NT2/D1 (cell line): ENCODE results near the gene QRFP.
A peak's percentile ranks its signal among the peaks of the same experiment; 100 is the strongest.

Experiments
- DNase-seq: peaks from one replicate; pipeline ENCODE4 v3.0.0-alpha.2; 2011; ENCODE audit warnings: low read depth, low spot score
- H3K27me3 ChIP-seq: 2 replicates; pipeline ENCODE4 v1.6.0; 2011; ENCODE audit warnings: mild to moderate bottlenecking; ENCODE audit not compliant: insufficient read length, insufficient read depth
- H3K36me3 ChIP-seq: 2 replicates; pipeline ENCODE4 v1.6.1; 2011; ENCODE audit warnings: mild to moderate bottlenecking, low read length, mixed read lengths; ENCODE audit not compliant: insufficient read depth, insufficient read length
- H3K4me1 ChIP-seq: 2 replicates; pipeline ENCODE4 v1.5.1; 2011; ENCODE audit not compliant: insufficient read depth, insufficient read length
- H3K4me3 ChIP-seq: 2 replicates; pipeline ENCODE4 v1.5.1; 2011; ENCODE audit warnings: low read depth; ENCODE audit not compliant: insufficient read length
- H3K9ac ChIP-seq: 2 replicates; pipeline ENCODE4 v1.6.0; 2011; ENCODE audit warnings: low read depth; ENCODE audit not compliant: insufficient read length
- H3K9me3 ChIP-seq: 2 replicates; pipeline ENCODE4 v1.5.1; 2011; ENCODE audit warnings: mild to moderate bottlenecking, low read length; ENCODE audit not compliant: insufficient read depth
- SUZ12 ChIP-seq: IDR thresholded peaks from 2 replicates; pipeline ENCODE4 v1.6.1; 2011; ENCODE audit not compliant: insufficient read length, insufficient read depth; ENCODE audit errors: extremely low read depth
- YY1 ChIP-seq: IDR thresholded peaks from 2 replicates; pipeline ENCODE4 v1.6.1; 2011; ENCODE audit not compliant: insufficient read length, insufficient read depth
- ZNF274 ChIP-seq: IDR thresholded peaks from 2 replicates; pipeline ENCODE4 v1.6.1; 2011; ENCODE audit warnings: mild to moderate bottlenecking, low read depth, low read length

The QRFP gene

GRCh38 chr9:130936285-130937117 is 39.9 kb upstream of the QRFP start:
- Histone ChIP-seq H3K27me3 (peaks cover 39% of the 10 kb centered on the region), H3K4me1 (peaks cover 33% of the 10 kb centered on the region), H3K9ac (peak overlapping the region; percentile 52), H3K9me3 (no peaks in the 10 kb centered on the region), H3K36me3 (no peaks in the 10 kb centered on the region), H3K4me3 (no peak overlapping the region)
- peak; percentile 76 for DNase-seq
- TF ChIP-seq ZNF274, result no peak
- no peak for TF ChIP-seq YY1
- TF ChIP-seq SUZ12, result no peak

DNA sequence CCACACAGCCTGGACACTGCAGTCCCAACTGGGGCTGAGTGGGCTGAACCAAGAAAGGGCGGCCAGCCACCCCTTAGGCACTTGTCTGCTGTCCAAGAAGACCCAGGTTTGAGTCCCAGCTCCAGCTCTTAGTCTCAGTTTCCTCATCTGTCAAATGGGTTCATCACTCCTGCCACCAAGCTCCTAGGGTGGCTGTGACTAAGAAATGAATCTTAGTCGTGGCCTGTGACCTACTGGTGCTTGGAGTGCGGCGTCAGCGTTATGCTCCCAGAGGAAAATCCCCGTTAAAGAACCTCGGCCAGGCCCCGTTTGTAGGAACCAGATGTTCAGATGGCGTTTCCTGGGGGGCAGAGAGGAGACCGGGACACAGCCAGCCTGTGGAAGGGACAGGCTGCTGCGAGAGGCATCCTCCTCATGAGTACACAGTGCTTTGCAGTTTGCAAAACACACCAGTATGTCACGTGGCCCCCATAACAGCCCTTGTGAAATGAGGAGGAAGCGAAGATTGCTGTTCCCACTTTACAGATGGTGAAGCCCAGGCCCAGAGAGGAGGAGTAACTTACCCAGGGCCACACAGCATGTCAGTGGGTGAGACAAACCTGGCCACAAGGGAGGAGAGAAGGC is 39.1 kb upstream of the QRFP start:
- H3K4me3 ChIP-seq, result no peak overlapping the region
- peak overlapping the region; percentile 52 for H3K9ac ChIP-seq
- H3K36me3 ChIP-seq, result no peaks in the 10 kb centered on the region
- no peak for DNase-seq
- peaks cover 33% of the 10 kb centered on the region for H3K4me1 ChIP-seq
- H3K9me3 ChIP-seq, result no peaks in the 10 kb centered on the region
- H3K27me3 ChIP-seq, result peaks cover 31% of the 10 kb centered on the region
- TF ChIP-seq YY1, result no peak
- TF ChIP-seq SUZ12, result no peak
- TF ChIP-seq ZNF274, result no peak

- Histone ChIP-seq H3K27me3 (peaks cover 24% of the 10 kb centered on the region), H3K36me3 (no peaks in the 10 kb centered on the region), H3K4me1 (peaks cover 30% of the 10 kb centered on the region), H3K4me3 (no peak overlapping the region), H3K9ac (no peak overlapping the region), H3K9me3 (no peaks in the 10 kb centered on the region)
- TF ChIP-seq YY1, result no peak
- no peak for TF ChIP-seq ZNF274
- TF ChIP-seq SUZ12, result no peak
- DNase-seq, result no peak
Measured at GRCh38 chr9:130934702-130935647, 38.4 kb upstream of the QRFP start.

- H3K4me3 ChIP-seq, result no peak overlapping the region
- H3K9me3 ChIP-seq, result no peaks in the 10 kb centered on the region
- peak overlapping the region; percentile 4 for H3K9ac ChIP-seq
- peaks cover 17% of the 10 kb centered on the region for H3K27me3 ChIP-seq
- TF ChIP-seq SUZ12, result no peak
- TF ChIP-seq YY1, result no peak
- no peak for TF ChIP-seq ZNF274
- H3K36me3 ChIP-seq, result no peaks in the 10 kb centered on the region
- DNase-seq, result no peak
- H3K4me1 ChIP-seq, result peaks cover 32% of the 10 kb centered on the region
Measured at GRCh38 chr9:130934246-130934645, 37.6 kb upstream of the QRFP start.

- H3K4me1 ChIP-seq, result peaks cover 37% of the 10 kb centered on the region
- peaks cover 9% of the 10 kb centered on the region for H3K27me3 ChIP-seq
- H3K4me3 ChIP-seq, result peak overlapping the region; percentile 27
- no peak for TF ChIP-seq YY1
- no peak for TF ChIP-seq ZNF274
- no peak for TF ChIP-seq SUZ12
- H3K36me3 ChIP-seq, result no peaks in the 10 kb centered on the region
- no peaks in the 10 kb centered on the region for H3K9me3 ChIP-seq
- no peak for DNase-seq
- H3K9ac ChIP-seq, result peak overlapping the region; percentile 11
Measured at GRCh38 chr9:130933114-130934046, 36.8 kb upstream of the QRFP start.

GRCh38 chr9:130932255-130933079 is 35.9 kb upstream of the QRFP start:
- Histone ChIP-seq H3K4me3 (no peak overlapping the region), H3K27me3 (peaks cover under 1% of the 10 kb centered on the region), H3K4me1 (peaks cover 39% of the 10 kb centered on the region), H3K9me3 (no peaks in the 10 kb centered on the region), H3K36me3 (no peaks in the 10 kb centered on the region), H3K9ac (peak overlapping the region; percentile 11)
- no peak for TF ChIP-seq ZNF274
- TF ChIP-seq YY1, result no peak
- TF ChIP-seq SUZ12, result no peak
- DNase-seq, result no peak
